CD1c-positive myeloid dendritic cell (primary cell): Measurements from ENCODE around the gene SYT13.

Experiments
- DNase-seq: peaks from one replicate; pipeline ENCODE4 v3.0.0-alpha.2; 2016; ENCODE audit errors: extremely low spot score

The SYT13 gene

DNA sequence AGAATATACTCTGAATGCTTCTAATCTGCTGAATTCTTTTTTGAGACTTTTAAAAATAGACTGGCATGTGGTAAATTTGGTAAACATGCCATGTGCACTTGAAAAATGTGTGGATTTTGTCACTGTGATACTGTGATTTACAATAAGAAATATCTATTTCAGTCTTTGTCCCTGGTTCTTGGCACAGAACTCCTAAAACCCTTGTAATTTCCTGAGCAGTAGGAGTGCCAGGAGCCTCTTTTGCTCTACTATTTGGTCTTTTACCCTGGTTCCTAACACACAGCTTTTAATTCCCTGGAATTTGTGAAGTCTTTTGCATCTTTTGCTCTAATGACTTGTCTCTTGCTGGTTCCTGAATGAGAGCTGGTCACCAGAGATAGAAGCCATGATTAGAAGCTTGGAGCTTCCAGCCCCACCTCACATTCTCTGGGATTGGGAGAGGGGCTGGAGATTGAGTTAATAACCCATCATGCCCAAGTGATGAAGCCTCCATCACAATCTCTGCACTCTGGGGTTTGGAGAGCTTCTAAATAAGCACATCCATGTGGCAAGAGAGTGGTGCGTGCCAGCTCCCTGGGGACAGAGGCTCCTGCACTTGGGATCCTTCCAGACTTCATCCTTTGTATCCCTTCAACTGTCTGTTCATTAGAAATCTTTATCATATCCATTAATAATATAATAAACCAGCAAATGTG is 27.2 kb upstream of the SYT13 start:
- no peak for DNase-seq

DNA sequence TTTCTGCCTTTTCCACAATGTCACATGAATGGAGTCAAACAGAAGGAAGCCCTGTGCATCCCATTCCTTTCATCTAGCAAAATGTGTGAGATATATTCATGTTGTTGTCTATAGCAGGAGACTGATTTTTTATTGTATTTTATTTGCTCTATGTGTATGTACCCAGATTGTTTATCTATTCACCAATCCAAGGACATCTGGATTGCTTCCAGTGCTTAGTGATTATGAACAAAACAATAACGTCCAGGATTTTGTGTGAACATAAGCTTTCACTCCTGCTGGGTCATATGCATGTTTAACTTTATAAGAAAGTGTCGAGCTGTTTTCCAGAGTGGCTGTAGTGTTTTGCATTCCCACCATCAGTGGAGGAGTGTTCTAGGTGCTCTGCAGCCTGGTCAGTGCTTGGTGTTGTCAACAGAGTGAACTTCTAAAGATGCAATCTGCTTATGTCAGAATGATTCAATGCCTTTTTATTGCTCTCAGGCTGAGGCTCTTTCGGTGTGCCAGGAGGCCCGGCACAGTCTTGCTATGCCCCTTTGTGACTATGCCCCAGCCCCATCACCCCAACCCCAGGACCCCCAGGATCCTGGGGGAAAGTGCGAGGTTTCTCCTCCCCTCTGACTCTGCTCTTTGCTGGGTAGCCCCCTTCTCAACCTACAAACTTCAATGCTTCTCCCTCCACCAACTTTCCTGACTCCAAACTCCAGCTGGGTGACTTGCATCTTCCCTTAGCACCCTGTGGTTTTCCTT is 19.9 kb upstream of the SYT13 start:
- DNase-seq, result no peak

DNA sequence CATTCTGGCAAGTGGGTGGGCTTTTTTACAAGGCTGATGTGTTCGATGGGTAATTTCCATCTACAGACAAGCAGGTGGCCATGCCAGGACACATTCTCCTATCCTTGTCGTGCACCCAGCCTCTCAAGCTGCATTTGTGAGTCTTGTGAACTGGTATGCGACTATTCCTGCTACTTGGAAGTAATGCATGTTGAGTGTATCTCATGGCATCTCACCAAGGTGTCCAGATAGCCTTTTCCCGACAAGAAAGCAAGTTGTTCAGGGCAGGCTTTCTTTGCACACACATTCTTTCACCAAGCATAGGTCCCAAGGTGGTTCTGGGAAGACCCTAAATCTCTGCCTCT is 18.8 kb upstream of the SYT13 start:
- DNase-seq, result no peak

DNA sequence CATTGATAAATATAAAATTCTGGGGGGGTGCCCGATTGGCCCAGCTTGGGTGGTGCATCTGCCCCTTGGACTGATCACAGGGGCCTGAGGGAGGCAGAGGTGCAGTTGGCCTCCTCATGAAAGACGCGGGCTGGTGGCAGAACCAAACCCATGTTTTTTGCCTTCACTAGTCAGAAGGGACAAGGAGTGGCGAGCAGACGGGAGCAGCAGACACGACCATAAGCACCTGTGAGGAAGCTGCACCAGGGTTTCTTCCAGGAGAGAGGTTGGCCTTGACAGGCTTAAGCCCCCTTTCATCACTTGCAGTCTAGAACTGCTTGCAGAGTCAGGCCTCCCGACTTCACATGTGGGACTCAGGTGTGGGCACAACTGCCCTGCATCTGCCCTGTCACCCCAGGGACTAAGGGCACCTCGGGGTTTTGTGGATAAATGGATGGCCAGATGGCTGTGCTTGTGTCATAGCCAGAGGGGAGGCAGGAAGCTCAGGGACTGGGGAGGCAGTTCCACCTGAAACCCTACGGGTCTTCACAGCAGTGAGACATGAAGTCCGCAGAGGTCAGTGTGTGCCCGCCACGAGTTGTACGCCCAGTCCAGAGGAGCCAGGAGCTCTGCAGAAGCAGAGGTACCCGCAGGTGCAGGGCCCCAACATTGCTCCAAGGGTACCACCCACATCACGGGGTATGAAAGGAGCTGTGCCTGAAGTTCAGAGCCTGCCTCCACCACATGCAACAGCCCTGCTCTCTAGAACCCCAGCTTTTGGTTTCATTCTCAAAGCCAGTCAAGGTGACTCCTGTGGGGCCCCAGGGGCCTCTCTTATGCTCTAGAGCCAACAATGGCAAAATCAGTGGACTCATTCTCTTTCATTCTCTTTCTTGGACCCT is 18.2 kb upstream of the SYT13 start:
- no peak for DNase-seq

DNA sequence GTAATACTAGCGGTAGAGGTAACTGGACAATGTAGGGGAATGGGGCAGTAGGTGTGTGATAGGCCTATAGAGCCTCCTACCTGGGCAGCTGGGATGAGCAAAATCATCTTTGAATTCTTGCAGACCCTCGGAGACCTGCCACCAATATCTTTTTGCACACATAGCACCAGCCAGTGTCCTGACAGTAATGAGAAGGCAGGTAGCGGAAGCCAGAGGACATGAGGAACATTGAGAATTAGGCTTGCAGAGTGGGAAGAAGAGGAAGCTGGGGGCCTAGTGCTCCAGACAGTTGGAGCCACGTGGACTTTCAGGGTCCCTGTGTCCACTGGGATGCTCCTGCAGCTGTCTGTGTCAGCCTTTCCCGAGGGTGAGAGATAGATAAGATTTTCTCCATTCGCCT is 17.2 kb upstream of the SYT13 start:
- DNase-seq, result no peak

DNA sequence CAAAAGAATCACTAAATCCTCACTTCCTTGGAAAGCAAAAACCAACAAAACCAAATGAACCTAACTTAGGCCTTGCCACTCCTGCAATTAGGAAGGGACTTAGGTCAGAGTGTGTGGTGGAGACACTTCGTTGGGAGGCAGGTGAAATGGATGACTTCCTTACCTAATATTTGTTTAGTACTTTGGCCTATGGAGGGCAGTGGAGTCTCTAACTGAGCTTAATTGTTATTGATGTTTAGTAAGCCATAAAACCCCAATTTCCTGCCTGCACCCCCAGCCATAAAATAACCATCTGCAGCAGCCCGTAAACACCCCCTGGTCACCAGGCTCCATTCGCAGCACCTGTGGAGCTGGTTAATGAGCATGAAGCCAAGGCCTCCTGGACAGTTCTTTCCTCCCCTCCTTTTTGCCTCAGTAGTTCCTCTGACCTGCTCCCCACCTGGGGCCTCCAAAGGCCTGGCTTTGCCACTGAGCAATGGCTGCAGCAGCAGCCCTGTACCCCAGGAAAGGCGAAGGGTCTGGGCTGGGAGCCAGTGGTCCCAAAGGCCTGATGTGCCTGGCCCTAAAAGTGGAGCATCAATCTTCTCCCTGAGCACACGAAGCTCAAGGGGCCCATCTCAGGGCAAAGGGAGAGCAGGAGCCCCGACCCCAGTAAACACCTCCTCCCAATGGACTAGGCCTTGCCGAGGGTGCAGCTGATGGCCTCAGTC is 15.6 kb upstream of the SYT13 start:
- no peak for DNase-seq

DNA sequence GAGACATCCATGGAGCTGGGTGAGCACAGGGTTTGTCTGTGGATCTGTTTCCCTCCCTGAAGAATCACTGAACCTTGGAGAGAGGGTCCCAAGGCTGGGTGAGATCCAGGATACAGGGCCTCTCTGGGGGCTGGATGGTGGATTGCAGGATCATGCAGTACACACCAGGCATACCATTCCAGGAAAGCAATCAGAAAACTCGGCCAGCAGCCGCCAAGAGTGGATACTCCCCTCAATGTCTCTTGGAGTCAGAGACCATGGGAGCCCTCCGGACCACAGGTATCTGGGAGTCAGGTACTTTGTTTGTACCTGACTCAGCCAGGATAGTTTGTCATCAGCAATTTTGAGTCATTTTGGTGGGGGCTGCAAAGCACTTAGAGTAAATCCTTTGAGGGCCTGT is 14.6 kb upstream of the SYT13 start:
- no peak for DNase-seq

DNA sequence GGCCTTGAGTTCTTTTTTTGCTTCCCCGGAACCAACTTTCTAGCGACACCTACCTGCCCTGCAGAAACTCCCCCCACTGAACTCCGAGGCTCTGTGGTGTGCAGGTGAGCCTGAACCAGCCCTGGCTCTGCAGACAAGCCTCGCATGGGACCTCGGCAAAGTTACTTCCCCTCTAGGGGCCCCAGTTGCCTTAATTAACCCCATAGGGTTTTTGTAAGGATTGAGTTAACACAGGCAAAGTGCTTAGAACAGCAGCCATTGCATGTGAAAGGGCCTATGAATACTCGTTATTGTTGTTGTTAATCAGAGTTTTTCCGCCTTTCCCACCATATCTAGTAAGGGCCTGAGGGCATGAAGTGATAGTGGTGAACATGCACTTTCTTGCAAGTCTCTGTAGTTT is 12.6 kb upstream of the SYT13 start:
- no peak for DNase-seq

DNA sequence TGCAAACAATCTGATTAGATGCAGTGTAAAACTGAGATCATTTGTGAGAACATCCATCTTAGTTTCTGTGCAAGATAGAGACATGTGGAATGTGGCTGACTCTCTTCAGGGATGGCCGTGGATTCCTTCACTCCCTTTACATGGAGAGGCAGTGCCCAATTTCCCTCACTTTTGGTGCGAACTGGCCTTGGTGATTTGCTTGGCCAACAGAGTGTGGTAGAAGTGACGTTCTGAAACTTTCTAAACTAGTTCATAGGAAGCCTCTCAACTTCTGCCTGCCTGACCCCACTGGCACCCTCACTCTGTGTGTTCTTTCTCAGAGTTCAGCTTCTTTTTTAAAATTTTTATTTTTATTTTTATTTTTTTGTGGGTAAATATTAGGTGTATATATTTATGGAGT is 9.9 kb upstream of the SYT13 start:
- no peak for DNase-seq

DNA sequence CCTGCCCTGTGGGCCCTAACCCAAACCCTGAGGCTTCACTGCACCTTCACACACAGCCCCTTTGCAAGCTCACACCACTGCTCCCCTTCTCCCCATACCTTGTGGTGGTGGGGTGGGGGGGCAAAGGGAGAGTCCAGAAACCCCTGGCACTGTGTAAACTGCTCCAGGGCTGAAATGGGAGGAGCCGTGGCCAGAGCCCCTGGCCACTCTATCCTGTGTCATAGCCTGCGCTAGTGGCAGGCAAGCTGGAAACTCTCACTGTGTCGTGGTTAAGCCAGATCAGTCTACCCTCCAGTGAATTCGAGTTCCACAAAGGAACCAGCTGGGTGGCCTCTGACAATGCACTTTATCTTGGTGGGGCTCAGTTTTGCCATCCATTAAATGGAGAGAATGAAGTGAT is 8.4 kb upstream of the SYT13 start:
- DNase-seq, result no peak

DNA sequence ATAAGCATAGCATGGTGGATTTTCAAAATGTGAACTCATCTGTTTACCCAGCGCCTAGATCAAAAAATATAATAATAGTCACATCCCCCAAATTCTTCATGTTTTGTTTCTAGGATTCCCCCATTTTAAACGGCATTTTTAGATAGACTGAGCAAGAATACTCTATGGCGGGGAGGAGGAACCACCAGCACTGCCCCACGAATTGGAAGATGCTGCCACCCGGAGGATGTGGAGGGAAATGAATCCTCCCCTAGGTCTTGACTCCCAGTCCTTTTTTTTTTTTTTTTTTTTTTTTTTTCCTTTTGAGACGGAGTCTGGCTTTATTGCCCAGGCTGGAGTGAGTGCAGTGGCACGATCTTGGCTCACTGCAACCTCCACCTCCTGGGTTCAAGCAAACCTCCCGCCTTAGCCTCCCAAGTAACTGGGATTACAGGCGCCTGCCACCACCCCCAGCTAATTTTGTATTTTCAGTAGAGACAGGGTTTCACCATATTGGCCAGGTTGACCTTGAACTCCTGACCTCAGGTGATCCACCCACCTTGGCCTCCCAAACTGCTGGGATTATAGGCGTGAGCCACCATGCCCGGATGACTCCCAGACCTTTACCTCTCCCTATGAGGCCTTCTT is 7.5 kb upstream of the SYT13 start:
- peak; percentile 62 for DNase-seq

DNA sequence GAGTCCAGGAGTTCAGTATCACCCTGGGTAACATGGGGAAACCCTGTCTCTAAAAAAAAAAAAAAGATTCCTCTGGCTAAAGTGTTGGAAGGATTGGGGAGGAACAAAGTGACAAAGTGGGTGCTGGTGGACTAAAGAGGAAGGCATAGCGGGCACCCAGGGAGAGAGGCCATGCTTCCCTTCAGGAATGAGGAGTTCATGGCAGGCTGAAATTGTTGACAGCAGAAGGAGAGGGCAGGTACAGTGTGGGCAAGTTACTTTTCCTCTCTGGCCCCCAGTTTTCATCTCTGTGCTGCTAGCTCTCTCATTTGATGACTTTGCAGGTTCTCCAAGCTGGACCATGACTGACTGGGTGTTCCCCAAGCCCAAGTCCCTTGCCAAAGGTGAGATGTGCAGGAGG is 4.4 kb upstream of the SYT13 start:
- DNase-seq, result no peak

DNA sequence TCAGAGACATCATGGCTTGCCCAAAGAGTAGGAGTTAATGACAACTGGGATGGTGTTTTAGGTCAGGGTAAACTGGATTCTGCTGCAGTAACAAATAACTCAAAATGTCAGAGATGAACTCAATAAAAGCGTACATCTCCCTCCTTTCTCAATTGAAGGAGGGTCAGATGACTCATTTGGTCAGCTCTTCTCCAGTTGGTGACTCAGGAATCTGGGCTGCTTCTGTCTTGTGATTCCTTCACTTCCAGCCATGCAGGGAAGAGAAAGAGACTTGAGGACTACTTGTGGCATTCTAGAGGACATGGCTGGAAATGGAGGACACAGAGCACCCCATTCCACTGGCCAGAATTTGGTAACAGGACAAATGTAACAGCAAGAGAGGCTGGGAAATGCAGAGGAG is 3.2 kb upstream of the SYT13 start:
- DNase-seq, result no peak

DNA sequence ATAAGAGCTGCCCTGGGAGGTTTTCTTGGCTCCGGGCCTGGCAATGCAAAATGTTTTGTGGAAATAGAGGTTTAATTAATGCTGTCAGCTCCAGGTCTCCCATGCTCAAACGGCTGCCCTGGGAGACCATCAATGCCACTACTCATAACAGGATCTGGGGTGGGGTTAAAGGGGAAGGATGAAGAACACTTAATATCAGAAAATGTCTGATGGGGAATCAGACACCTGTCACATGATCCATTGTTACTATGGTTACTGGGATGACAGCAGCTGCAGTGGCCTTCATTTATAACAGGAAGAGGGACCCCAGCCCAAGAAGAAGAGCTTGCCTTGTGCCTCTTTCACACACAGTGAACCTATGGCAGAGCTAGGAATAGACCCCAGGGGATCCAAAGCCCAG is 2.2 kb upstream of the SYT13 start:
- no peak for DNase-seq

DNA sequence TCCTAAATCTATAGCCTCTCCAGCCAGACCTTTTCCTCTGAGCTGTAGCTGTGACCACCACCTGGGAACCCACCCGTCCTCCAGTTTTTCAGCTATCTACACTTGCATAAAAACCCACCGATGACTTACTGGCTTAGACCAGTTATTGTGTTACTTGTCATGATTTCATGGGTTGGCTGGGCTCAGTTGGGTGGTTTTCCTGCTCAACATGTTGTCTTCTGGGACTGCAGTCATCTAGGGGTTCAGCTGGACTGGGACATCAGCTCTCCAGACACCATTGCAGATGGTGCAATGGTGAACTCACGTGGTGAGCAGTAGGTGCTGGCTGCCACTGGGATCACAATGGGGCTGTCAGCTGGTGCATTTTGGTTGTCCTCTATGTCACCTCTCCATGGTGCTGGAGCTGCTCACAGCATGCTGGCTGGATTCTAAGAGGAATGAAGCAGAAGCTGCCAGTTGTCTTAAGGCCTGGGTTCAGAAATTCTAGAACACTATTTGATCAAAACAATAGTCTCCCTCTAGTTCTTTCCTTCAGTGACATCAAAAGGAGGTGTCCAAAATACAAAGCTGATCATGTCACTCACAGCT is 1.3 kb upstream of the SYT13 start:
- DNase-seq, result no peak

DNA sequence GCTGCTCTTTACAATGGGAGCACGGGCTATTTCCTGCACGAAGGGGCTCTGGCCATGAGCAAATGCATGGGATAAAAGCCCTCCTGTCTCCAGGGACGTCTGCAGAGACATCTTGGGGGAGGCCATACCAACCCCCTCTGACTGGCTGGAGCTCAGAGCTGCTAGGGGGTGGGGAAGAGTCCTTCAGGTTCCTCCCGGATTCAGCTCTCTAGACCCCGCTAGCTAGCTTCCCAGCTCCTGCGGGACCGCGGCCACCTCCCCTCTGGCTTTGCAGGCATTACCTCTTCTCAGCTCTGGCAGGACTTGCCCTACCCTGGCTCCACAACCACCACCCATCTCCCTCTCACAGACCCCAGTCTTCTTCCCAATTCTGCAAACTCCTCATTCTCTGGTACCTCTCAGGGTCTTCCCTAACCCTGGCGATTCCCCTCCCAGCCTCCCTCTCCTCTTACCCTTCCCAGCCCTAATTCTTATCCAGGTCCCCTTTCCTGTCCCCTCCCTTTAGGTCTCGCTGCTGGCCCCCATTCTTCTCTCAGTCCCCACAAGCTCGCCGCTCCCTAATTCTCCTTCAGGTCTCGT is 802 bp downstream of the SYT13 start:
- DNase-seq, result no peak

DNA sequence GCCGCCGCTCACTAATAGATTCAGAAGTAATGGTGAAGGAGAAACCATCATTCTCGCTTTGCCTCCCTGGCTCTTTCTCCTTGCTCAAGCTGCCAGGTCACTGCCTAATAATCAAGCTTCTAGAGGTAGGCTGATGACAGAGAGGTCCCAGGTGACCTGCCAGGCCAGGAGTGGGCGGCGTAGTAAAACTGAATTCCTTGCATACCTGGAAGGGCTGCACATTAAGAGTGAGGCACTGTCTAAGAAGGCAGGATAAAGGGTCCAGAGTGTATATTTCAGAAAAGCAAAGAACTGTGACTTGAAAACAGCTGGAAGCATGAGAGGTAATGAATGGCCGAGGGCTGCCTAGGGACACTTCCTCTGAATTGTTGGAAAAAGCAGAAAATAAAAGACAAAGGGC is 4.1 kb downstream of the SYT13 start:
- no peak for DNase-seq

DNA sequence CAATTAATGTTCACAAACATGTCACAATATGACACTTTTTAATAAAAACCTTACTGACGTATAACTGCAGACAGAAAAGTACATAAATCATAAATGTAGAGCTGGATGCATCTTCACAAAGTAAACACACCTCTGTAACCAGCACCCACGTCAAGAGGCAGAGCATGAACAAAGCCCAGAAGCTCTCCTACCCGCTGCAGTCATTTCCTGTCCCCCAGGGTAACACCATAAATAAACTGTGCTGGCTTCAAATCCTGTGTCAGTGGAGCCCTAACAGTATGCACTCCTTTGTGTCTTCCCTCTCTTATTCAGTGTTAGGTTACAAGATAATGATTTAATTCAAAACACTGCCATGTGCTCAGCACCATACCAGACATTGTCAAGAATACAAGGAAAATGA is 5.7 kb downstream of the SYT13 start:
- no peak for DNase-seq

DNA sequence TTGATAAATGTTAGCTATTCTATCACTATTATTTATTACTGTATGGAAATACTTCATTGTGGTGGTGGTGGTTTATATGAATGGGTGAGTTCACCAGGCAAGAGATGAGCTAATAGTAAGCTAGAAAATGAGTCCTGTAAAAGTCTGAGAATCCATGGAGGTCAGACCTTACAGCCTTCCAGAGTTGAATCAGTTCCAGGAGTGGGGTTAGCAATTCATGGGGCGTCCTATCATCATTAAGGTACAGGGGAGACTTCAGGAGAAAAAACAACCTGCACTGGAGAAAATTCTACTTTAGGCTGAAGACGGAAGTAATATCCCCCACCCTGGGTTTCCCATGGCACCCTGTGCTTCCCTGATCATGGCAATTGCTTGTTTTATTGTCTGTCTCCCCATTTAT is 6.5 kb downstream of the SYT13 start:
- DNase-seq, result no peak

DNA sequence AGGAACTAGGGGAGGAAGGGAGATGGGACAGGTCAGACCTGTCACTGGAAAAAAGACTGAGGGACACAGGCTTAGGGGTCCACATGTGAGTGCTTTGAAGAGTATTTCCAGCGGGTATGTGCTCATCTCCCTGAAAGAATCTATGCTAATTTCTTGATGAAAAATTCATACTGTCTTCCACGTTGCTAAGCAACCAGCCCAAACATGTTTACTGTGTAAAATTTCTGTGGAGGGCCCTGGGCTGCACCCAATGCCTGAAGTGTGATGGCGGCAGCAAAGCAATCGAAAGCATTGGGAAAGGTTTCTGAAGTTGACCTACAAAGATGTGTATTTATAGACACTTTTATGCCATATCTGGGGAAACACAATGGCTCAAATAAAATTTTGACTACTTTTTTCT is 7.4 kb downstream of the SYT13 start:
- no peak for DNase-seq

DNA sequence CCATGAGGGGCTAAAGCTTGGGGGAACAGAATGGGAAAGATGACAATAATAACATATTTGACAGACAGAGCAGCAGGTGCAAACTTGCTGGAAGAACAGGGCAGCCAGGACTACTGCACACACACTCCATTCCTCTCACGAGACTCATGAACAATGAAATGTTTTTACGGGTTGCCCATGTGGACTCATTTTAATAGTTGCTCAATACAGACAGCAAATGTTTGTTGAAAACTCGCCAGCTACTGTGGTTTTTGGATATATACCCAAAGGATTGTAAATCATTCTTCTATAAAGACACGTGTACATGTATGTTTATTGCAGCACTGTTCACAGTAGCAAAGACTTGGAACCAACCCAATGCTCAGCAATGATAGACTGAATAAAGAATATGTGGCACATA is 10.3 kb downstream of the SYT13 start:
- DNase-seq, result no peak
